ENCODE data around the gene SLC6A9.

The SLC6A9 gene

GRCh38 chr1:43983253-43983899 lies 47.9 kb downstream of the SLC6A9 start:
- DNase-seq = no peak

DNA sequence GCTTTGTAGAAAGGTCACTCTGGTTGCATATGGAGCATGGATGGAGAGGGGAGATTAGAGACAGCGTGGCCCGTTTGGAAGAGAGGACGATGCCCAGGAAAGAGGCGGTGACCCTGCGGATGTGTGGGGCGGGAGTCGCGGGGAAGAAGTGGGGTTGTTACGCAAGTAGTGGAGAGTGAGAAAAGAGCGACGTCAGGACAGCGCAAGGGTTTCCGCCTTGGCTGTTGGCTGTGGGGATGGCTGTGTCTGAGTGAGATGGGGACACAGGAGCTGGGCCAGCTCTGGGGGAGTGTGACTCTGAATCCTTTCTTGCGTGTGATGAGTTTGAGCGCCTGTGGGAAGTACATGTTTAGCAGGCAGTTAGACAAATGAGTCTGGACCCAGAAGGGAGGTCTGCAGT lies 48.5 kb downstream of the SLC6A9 start:
- no peak for DNase-seq

GRCh38 chr1:43982241-43982640 lies 49.0 kb downstream of the SLC6A9 start:
- no peak for DNase-seq

DNA sequence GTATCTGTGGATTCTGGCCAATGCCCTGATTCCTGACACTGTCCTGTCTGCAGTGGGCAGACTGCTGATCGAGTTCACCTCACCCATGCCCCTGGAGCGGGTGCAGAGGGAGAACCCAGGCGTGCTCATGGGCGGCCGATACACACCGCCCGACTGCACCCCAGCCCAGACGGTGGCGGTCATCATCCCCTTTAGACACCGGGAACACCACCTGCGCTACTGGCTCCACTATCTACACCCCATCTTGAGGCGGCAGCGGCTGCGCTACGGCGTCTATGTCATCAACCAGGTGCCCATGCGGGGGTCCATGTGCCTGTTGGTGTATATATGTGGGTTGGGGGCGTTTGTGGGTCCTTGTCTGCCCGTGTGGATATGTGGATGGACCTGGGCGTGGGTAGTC lies 49.6 kb downstream of the SLC6A9 start:
- DNase-seq = no peak

GRCh38 chr1:43981135-43981491 lies 50.1 kb downstream of the SLC6A9 start:
- no peak for DNase-seq

DNA sequence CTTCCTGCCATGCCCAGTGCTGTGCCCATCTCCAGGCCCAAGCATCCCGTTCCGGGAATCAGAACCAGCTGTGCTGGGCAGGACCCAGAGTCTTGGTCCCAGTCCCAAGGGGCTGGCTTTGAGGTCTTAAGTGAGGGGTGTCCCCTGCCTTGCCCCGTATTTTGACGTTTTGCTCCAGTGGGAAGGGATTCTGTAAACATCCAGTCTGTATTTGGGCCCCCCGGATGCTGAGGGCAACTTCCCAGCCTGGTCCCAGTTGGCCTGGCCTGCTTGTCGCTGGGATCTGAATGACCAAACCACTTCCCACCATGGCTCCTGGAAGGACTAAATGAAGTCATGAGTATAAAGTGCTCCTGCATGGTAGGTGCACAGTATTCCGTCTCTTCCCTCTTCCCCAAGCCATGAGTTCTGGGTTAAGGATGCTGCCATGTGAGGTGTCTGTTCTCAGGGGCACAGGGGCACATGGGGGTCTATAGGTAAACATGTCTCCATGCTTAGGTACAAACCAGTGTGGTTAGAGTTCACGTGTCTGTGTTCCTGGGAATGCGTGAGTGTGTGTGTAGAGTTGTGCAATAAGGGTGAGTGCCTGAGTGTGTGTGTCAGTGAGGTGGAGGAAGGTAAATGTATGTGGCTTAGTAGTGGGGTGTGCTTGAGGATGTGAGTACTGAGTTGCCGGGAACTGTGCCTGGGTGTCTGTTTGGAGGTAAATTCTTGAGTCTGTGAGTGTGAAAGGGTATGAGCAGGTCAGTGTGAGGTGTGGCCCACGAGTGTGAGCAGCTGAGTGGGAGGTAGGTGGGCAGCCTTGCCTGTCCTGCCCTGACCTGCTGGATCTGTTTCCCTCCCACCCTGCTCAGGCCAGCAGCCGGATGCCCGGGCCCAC lies 50.8 kb downstream of the SLC6A9 start:
- no peak for DNase-seq

- DNase-seq = peak in 11 of 14 donors; percentile 11 to 55 (median 29)
Measured at GRCh38 chr1:43979528-43980254, 51.6 kb downstream of the SLC6A9 start.

DNA sequence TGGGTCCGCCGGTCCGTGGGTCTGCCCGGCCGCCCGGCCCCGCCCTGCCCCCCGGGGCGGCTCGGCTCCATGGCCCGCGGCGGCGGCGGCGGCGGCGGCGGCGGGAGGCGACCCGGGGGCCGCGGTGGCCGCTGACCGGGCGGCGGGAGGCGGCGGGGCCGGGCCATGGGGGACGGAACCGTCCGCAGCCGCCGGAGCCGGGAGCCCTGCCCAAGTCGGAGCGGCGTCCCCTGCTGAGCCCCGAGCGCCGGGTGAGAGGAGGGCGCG lies 52.1 kb downstream of the SLC6A9 start:
- DNase-seq = no peak

DNA sequence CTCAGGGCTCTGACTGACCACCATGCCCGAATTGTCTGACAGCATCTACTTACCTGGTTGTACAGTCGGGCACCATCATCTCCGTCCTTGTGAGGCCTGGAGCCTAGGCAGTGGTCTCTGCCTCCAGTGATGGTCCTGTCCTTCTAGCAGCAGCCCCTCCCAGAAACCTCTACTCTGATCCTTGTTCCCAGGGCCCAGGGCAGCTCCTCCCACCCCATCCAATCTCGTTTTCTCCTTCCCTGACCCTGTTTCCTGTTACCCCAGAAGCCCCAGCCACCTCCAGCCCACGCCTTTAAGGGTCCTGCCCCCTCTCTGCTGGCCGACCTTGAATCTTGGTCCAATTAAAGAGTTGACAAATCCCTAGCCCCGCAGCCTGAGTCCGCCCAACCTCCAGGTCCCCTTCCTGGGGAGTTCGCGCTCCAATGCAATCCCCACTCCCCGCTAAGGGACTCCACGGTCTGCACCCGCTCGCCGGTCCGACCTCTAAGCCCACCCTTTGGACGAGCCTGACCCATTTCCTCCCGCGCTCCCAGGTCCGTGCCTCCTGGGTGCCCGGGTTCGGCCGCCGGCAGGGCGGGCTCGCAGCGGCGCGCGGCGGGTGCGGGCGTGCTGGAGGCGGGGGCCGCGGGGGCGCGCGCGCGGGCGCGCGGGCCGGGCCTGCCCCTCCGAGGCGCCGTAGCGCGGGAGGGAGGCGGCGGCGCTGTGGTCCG lies 52.6 kb downstream of the SLC6A9 start, which contains the start of gene B4GALT2:
TSS of gene B4GALT2 (plus strand) at position 660 of the 710 bp plus-strand sequence. CDS start 1,951 bp downstream, outside the sequence.
- peak in 10 of 14 donors; percentile 9 to 68 (median 24) for DNase-seq

GRCh38 chr1:43978264-43978550 lies 53.1 kb downstream of the SLC6A9 start:
- DNase-seq = no peak

GRCh38 chr1:43977376-43978263 lies 53.6 kb downstream of the SLC6A9 start:
- no peak for DNase-seq

DNA sequence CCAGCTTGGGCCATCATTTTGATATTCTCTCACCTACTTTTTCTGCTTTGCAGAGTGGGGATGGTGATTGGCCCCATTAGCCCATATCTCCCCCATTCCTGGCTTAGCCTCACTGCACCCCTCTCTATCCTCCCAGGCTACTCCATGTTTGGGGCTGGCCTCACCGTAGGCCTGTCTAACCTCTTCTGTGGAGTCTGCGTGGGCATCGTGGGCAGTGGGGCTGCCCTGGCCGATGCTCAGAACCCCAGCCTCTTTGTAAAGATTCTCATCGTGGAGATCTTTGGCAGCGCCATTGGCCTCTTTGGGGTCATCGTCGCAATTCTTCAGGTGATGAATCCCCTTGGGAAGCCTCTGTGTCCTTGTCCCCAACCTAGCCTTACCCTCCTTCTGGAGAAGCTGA lies 54.4 kb downstream of the SLC6A9 start:
- DNase-seq = no peak

- no peak for DNase-seq
Measured at GRCh38 chr1:43976045-43976444, 55.2 kb downstream of the SLC6A9 start.

DNA sequence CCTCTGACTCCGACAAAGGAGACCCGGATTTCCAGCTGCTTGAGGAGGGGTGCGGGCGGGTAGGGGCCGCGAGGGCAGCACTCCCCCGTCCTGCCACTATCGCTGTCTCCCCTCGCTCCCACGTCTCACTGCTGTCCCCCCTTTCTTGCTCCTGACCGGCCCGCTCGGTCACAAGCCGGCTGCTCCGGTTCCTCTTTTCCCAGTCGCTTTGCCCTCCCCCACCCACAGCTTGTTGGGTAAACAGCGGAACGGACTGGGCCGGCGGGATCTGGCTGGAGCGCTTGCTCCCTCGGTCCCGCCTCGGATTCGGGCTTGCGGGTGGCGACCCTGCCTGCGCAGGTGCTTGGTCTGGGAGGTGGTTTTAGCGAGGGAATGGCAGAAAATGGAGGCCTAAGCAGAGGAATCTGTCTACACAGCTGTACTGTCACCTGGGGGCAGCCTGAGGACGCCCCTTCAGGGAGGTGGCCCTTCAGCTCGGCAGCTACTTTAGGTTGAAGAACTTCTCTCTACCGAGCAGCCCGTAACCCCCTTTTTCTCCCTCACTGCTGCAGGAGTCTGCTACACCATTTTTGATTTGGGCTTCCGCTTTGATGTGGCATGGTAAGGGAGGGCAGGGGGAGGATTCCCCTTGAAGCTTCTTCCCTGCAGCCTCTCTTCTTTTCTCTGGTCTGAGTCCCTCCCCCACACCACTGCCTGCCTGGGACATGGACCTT lies 55.9 kb downstream of the SLC6A9 start:
- DNase-seq = peak in 9 of 14 donors; percentile 30 to 70 (median 52)

DNA sequence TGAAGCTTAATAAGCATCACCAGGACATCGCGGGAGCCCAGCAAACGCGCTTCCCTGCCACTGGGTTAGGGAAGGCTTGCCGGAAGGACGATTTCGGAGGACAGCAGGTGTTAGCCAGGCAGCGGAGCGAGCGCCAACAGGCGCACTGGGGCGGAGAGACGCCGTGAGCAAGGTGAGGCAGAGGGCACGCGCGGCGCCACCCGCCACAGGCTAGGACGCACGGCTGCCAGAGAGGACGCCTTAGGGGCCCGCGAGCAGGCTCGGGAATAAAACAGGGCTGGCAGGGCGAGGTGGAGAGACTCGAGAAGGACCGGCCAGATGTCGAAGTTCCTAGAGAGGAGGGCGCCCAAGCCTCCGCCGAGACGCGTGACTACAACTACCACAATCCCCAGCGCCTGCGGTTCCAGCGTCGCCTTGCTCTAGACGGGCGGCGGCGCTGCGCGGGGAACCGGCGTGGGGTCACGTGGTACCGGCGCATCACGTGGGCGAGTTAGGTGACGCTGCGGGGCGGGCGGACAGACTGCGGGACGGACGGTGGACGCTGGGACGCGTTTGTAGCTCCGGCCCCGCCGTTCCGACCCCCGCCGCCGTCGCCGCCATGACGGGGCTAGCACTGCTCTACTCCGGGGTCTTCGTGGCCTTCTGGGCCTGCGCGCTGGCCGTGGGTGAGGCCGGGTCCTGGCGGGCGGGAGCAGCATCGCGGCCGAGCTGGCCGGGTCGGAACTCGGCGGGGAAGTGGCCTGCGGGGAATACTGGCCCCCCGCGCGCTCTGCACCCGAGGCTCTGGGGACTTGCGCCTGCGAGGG lies 56.6 kb downstream of the SLC6A9 start, which contains the start of gene ATP6V0B:
TSS of gene ATP6V0B (plus strand) at position 518 of the 806 bp plus-strand sequence. CDS start at position 599, 81 bp downstream.
- peak; percentile 61 to 98 (median 92) for DNase-seq

DNA sequence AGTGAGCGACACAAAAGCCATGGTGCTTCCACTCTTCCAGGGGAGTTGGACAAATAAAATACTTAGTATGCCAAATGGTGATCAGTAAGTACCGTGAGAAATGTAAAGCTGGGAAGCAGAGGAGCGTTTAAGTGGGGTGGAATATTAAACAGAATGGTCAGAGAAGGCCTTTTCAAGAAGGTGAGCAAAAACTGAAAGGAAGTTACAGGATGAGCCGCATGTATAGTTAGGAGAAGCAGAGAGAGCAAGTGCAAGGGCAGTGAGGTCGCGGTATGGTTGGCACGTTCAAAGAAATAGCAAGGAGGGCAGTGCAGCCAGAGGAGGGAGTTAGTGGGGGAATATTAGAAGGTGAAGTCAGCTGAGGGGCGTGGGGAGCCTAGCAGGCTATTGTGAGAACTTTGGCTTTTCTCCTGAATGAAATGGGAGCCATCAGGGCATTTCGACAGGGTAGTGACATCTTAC lies 57.2 kb downstream of the SLC6A9 start:
- DNase-seq = no peak

- DNase-seq = no peak
Measured at GRCh38 chr1:43971336-43971980, 59.8 kb downstream of the SLC6A9 start.

GRCh38 chr1:43970911-43971310 lies 60.4 kb downstream of the SLC6A9 start:
- no peak for DNase-seq

DNA sequence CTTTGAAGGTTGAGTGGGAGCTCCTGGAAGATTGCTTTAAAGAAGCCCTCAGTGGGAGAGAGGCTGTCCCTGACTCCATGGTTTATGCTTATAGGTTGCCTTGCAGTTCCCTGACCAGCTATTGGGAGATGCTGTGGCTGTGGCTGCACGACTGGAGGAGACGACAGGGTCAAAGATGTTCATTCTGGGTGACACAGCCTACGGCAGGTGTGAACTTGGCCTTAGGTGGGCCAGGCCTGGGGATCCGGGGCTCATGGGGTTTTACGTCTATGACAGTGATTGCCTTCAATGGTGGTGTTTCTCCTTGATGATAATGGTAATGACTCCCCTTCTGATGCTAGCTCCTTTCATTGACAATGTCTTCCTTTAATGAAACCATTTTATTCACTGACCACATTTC lies 60.8 kb downstream of the SLC6A9 start:
- no peak for DNase-seq

Data from C1 segment of cervical spinal cord (tissue), 14 donors.